Measurements from ENCODE around the gene LBP. TPM values are rescaled to one million over a fixed set of nuclear protein-coding genes. Genes with fewer than 3 reads are reported as not detected.
A peak's percentile ranks its signal among the peaks of the same experiment; 100 is the strongest.

LBP gene
- total RNA-seq, 3 donors from 2014 or later = 0.14 to 0.34 TPM; not detected in 1

DNA sequence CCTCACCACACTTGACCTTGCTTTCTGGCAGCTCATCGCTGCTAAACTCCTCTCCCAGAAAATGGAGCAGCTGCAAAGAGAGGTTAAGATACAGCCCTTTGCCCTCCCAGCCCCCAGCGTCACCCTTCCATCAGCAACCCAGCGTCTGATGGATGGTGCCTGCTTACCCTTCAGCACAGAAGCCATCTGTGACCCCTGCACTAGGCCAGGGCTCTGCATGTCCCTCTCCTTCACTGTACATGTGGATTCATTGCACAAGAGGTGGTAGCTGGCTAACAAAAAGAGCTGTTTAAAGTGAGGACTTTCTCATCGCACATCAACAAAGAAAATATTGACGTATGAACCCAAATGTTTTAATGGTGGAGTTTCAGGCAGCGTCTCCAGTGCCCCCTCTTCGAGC lies 12.3 kb downstream of the LBP start:
- H3K4me3 ChIP-seq = no peak overlapping the region
- H3K9me3 ChIP-seq = no peaks in the 10 kb centered on the region
- DNase-seq (no peak), ATAC-seq (no peak)
- H3K4me1 ChIP-seq (ENCODE audit: low read depth) = no peaks in the 10 kb centered on the region
- TF ChIP-seq, protein P1, sequence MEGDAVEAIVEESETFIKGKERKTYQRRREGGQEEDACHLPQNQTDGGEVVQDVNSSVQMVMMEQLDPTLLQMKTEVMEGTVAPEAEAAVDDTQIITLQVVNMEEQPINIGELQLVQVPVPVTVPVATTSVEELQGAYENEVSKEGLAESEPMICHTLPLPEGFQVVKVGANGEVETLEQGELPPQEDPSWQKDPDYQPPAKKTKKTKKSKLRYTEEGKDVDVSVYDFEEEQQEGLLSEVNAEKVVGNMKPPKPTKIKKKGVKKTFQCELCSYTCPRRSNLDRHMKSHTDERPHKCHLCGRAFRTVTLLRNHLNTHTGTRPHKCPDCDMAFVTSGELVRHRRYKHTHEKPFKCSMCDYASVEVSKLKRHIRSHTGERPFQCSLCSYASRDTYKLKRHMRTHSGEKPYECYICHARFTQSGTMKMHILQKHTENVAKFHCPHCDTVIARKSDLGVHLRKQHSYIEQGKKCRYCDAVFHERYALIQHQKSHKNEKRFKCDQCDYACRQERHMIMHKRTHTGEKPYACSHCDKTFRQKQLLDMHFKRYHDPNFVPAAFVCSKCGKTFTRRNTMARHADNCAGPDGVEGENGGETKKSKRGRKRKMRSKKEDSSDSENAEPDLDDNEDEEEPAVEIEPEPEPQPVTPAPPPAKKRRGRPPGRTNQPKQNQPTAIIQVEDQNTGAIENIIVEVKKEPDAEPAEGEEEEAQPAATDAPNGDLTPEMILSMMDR (IDR thresholded peaks at IDR 0.05) = no peak
- H3K36me3 ChIP-seq (ENCODE audit: low read depth) = no peaks in the 10 kb centered on the region
- intact Hi-C loops (cut with DNase I, micrococcal nuclease) = no loop called here

DNA sequence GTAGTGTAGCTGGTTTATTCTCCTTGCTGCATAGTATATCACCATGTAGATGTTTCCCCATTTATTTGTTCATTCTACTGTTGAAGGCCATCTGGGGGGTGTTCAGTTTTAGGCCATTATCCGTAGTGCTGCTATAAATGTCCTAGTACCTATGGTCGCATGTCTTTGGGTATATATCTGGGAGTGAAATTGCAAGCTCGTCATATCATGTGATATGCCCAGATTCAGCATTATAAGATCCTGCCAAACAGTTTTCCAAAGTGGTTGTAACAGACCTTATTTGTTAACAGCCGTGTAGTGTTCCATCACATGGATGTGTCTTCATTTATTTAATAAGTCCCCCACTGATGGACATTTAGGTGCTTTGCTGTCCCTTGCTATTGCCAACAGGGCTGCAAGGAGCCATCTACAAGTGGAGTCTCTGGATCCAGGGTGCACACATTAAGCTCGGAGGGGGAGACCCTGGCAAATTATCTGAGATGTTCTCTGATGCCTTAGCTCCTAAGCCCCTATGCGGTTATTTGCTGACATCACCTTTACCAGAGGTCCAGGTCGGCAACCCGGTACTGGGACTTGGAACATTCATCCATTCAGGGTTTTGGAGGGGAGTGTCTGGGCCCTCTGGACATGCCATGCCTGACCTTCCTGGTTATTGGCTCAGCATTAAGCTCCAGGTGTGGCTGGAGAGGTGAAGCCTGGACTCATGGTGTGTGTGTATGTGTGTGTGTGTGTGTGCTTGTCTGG lies 16.9 kb downstream of the LBP start:
- H3K4me1 ChIP-seq (ENCODE audit: low read depth) = no peaks in the 10 kb centered on the region
- no peak for ATAC-seq
- intact Hi-C loops (cut with DNase I, micrococcal nuclease) = no loop called here

DNA sequence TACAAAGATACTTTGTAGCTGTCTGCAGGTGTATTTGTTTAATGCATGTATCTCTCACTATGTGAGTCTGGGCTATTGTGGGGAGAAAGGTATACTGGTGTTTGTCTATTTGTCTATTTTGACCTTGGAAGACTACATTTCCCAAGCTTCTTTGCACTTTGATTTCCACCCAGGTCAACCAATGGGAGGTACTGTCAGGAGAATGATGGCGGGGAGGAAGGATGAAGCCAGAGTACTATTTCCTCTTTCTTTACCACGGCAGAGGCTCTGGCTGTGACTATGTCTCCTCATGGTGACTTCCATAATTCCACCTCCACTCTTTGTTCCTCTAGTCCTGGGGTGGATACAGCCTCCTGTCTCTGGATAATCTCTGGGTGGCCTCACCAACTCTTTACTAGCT lies 23.1 kb downstream of the LBP start:
- TF ChIP-seq, protein P1 (IDR thresholded peaks at IDR 0.05) = no peak
- intact Hi-C loops (cut with DNase I, micrococcal nuclease) = no loop called here
- H3K4me1 ChIP-seq (ENCODE audit: low read depth) = no peaks in the 10 kb centered on the region
- H3K4me3 ChIP-seq = no peak overlapping the region
- DNase-seq = no peak
- no peaks in the 10 kb centered on the region for H3K36me3 ChIP-seq (ENCODE audit: low read depth)
- ATAC-seq = peak; percentile 30
- H3K9me3 ChIP-seq = no peaks in the 10 kb centered on the region

More for the DNA sequence above, 16.9 kb downstream of the LBP start:
- no peak for DNase-seq
- Histone ChIP-seq H3K36me3 (ENCODE audit: low read depth) (no peaks in the 10 kb centered on the region), H3K4me3 (no peak overlapping the region), H3K9me3 (no peaks in the 10 kb centered on the region)
- TF ChIP-seq, protein P1 (IDR thresholded peaks at IDR 0.05) = no peak

DNA sequence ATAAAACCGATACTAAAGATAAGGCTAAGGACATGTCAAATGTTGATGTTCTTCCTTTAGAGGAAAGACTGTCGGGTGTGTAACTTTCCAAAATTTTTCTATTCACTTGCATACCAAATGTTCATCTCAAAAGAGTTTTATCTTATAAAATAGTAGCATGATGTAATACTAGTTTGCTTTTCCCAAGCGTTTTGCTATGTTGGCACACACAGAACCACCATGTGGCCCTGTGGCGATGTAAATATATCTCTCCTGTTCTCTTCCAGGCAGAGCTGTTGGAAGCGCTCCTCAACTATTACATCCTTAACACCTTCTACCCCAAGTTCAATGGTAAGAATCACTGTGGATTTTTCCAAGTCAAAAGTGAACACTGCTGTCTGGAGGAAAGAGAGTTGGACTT lies 26.5 kb downstream of the LBP start:
- no peak for ATAC-seq
- TF ChIP-seq, protein P1 (IDR thresholded peaks at IDR 0.05) = no peak
- no peak overlapping the region for H3K4me3 ChIP-seq
- no peaks in the 10 kb centered on the region for H3K4me1 ChIP-seq (ENCODE audit: low read depth)
- DNase-seq = no peak
- intact Hi-C loops (cut with DNase I, micrococcal nuclease) = no loop called here
- no peaks in the 10 kb centered on the region for H3K36me3 ChIP-seq (ENCODE audit: low read depth)
- no peaks in the 10 kb centered on the region for H3K9me3 ChIP-seq

DNA sequence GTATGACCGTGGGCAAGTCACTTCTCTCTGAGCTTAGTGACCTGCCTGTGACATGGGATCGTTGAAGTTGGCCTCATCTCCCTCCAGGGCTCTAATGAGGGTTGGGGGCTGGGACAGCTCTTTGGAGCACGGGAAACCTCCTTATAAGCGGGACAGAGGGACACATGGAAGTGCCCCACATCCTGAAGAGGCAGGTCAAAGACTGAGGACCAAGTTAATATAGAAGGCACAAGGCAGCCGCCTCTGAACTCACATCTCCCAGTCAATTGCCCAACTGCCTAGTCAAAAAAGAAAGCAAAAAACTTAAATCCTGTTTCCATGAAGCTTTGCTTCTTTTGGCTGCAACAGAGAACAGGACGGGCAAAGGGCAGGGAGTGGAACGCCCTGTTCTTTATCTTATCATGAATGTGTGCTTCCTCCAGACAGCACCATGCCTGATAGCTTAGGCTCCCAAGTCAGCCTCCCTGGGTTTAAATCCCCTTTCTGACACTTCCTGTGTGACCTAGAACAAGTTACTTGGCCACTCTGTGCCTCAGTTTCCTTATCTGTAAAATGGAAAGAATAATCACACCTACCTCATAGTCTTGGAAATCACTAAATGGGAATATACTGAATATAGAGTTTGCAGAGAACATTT lies 27.1 kb downstream of the LBP start:
- H3K4me3 ChIP-seq = no peak overlapping the region
- ATAC-seq = peak; percentile 73
- no peaks in the 10 kb centered on the region for H3K9me3 ChIP-seq
- intact Hi-C loops (cut with DNase I, micrococcal nuclease) = no loop called here
- H3K36me3 ChIP-seq (ENCODE audit: low read depth) = no peaks in the 10 kb centered on the region
- DNase-seq = no peak
- TF ChIP-seq, protein P1 (IDR thresholded peaks at IDR 0.05) = no peak
- no peaks in the 10 kb centered on the region for H3K4me1 ChIP-seq (ENCODE audit: low read depth)

All from mucosa of descending colon (tissue), 3 donors.